SK-N-MC (cell line): ENCODE measurements around the gene GRIK3.
A peak's percentile ranks its signal among the peaks of the same experiment; 100 is the strongest.

ENCODE experiments used
- DNase-seq: peaks from one replicate; pipeline ENCODE4 v3.0.0-alpha.2; 2011; ENCODE audit warnings: low read depth, low spot score
- H3K27ac ChIP-seq: fragments of 200-600 bp; sonication (generic); 2 replicates; pipeline ENCODE4 v1.5.1; 2016; ENCODE audit warnings: mixed run types
- H3K36me3 ChIP-seq: fragments of 200-600 bp; sonication (generic); 2 replicates; pipeline ENCODE4 v1.6.1; 2017; ENCODE audit warnings: antibody characterized with exemption, low read length, mixed read lengths; ENCODE audit not compliant: insufficient read depth
- H3K4me3 ChIP-seq: fragments of 200-600 bp; sonication (generic); 2 replicates; pipeline ENCODE4 v1.5.1; 2016
- H3K9ac ChIP-seq: fragments of 200-600 bp; sonication (generic); 2 replicates; pipeline ENCODE4 v1.8.0; 2017; ENCODE audit warnings: mixed run types, mixed read lengths; ENCODE audit not compliant: insufficient read length
- H3K9me3 ChIP-seq: fragments of 200-600 bp; sonication (generic); 2 replicates; pipeline ENCODE4 v1.6.1; 2017; ENCODE audit warnings: low read depth, mild to moderate bottlenecking, antibody characterized with exemption, low read length, moderate library complexity, mixed read lengths
- EZH2 ChIP-seq: fragments of 200-600 bp; sonication (generic); IDR thresholded peaks from one replicate; pipeline ENCODE4 v1.6.1; 2017; ENCODE audit warnings: antibody characterized with exemption
- FOXP2 ChIP-seq: optimal IDR thresholded peaks from 2 replicates; pipeline ENCODE3; 2011; ENCODE audit warnings: mild to moderate bottlenecking, moderate library complexity; ENCODE audit not compliant: insufficient read depth; ENCODE audit errors: extremely low read length, control extremely low read depth
- POLR2AphosphoS5 ChIP-seq: IDR thresholded peaks from 2 replicates; pipeline ENCODE4 v1.6.1; 2012; ENCODE audit warnings: mild to moderate bottlenecking, low read depth, low read length, borderline replicate concordance

The GRIK3 gene

GRCh38 chr1:36839485-36839884 is 194.8 kb downstream of the GRIK3 start:
- no peak for DNase-seq
- TF ChIP-seq EZH2 (no peak), FOXP2 (no peak), POLR2AphosphoS5 (no peak)
- Histone ChIP-seq H3K9me3 (no peaks in the 10 kb centered on the region), H3K9ac (no peak overlapping the region), H3K36me3 (no peaks in the 10 kb centered on the region; the same call in 1 of the 2 replicates), H3K4me3 (no peak overlapping the region), H3K27ac (no peak overlapping the region)

DNA sequence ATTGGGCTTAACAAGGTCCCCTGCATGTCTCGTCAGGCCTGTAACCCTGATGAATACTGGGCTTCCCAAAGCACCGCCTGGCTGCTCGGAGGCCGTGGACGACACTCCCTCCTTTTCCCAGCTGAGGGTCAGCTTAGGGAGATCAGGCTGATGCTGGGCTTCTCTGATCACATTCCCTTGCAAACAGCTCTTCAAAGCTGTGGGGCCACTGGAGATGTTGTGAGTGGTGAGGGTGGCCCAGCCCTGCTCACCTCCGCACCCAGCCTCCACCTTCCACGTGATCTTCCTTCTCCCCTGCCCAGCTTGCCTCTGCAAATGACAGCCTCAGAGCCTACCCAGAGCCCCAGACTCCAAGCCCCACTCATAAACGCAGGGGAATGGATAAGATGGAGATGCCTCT is 195.4 kb downstream of the GRIK3 start:
- no peak overlapping the region for H3K9ac ChIP-seq
- no peak for DNase-seq
- H3K4me3 ChIP-seq = no peak overlapping the region
- no peaks in the 10 kb centered on the region for H3K9me3 ChIP-seq
- no peaks in the 10 kb centered on the region; the same call in 1 of the 2 replicates for H3K36me3 ChIP-seq
- TF ChIP-seq EZH2 (no peak), POLR2AphosphoS5 (no peak), FOXP2 (no peak)
- no peak overlapping the region for H3K27ac ChIP-seq

- TF ChIP-seq FOXP2 (no peak), POLR2AphosphoS5 (no peak), EZH2 (no peak)
- H3K4me3 ChIP-seq = no peak overlapping the region
- no peaks in the 10 kb centered on the region for H3K9me3 ChIP-seq
- DNase-seq = no peak
- H3K27ac ChIP-seq = no peak overlapping the region
- H3K9ac ChIP-seq = no peak overlapping the region
- H3K36me3 ChIP-seq = no peaks in the 10 kb centered on the region; the same call in 1 of the 2 replicates
These were observed 197.4 kb downstream of the GRIK3 start for GRCh38 chr1:36836916-36837315.

- no peaks in the 10 kb centered on the region for H3K9me3 ChIP-seq
- H3K9ac ChIP-seq = no peak overlapping the region
- TF ChIP-seq POLR2AphosphoS5 (no peak), FOXP2 (no peak), EZH2 (no peak)
- no peak overlapping the region for H3K4me3 ChIP-seq
- DNase-seq = no peak
- no peaks in the 10 kb centered on the region for H3K36me3 ChIP-seq
- H3K27ac ChIP-seq = no peak overlapping the region
These were observed 198.0 kb downstream of the GRIK3 start for GRCh38 chr1:36836196-36836883.

- no peaks in the 10 kb centered on the region for H3K36me3 ChIP-seq
- DNase-seq = no peak
- TF ChIP-seq FOXP2 (no peak), EZH2 (no peak), POLR2AphosphoS5 (no peak)
- H3K9ac ChIP-seq = no peak overlapping the region
- H3K4me3 ChIP-seq = no peak overlapping the region
- H3K27ac ChIP-seq = no peak overlapping the region
- no peaks in the 10 kb centered on the region for H3K9me3 ChIP-seq
These were observed 198.6 kb downstream of the GRIK3 start for GRCh38 chr1:36835696-36836095.

DNA sequence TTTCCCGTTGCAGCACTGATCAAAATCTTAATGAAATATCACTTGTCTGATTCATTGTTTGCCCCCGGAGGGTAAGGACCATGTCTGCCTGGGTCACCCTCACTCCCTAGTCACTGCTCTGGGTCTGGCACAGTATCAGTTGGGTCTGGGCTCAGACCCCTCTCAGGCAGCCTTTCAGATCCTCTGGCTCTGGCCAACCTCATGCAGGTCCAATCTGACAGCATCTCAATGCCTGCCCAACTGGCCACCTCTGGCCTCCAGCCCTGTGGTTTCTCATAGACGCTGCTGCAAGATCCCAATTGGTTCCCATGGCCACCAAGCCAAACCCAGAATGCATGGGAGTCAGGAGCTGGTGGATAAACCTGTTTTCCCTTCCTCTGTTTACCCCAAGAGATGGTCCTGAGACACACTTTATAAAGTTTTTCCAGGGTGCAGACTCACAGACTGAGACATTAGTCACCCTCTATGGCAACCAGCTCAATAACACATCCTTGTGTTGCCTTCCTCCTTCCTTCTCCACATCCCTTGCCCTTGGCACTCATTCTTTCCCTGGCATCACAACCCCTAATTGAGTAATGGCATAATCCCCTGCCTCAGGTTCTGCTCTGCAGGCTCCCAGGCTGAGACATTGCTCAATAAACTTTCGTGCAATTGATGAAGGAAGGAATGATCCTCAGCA is 199.2 kb downstream of the GRIK3 start:
- TF ChIP-seq FOXP2 (no peak), POLR2AphosphoS5 (no peak), EZH2 (no peak)
- Histone ChIP-seq H3K9me3 (no peaks in the 10 kb centered on the region), H3K27ac (no peak overlapping the region), H3K36me3 (no peaks in the 10 kb centered on the region), H3K4me3 (no peak overlapping the region), H3K9ac (no peak overlapping the region)
- no peak for DNase-seq

- DNase-seq = no peak
- TF ChIP-seq POLR2AphosphoS5 (no peak), EZH2 (no peak), FOXP2 (no peak)
- Histone ChIP-seq H3K4me3 (no peak overlapping the region), H3K9me3 (no peaks in the 10 kb centered on the region), H3K9ac (no peak overlapping the region), H3K36me3 (no peaks in the 10 kb centered on the region), H3K27ac (no peak overlapping the region)
These were observed 199.7 kb downstream of the GRIK3 start for GRCh38 chr1:36834586-36834985.

GRCh38 chr1:36831186-36831810 is 203.0 kb downstream of the GRIK3 start:
- Histone ChIP-seq H3K4me3 (no peak overlapping the region), H3K36me3 (no peaks in the 10 kb centered on the region), H3K27ac (no peak overlapping the region), H3K9ac (no peak overlapping the region), H3K9me3 (no peaks in the 10 kb centered on the region)
- TF ChIP-seq EZH2 = no peak
- no peak for TF ChIP-seq POLR2AphosphoS5
- no peak for TF ChIP-seq FOXP2
- DNase-seq = peak; percentile 18
